CD4-positive, alpha-beta T cell treated with Interleukin-6 for 4 hours (primary cell): ENCODE measurements around the gene MTNR1A.
"Not testable (repeated sequence)": the region's sequence is repeated elsewhere in the genome, so short reads cannot be mapped to it uniquely, and the experiment has no call there.

Experiments used
- DNase-seq: peaks from one replicate; pipeline ENCODE4 v3.0.0-alpha.2; 2020; ENCODE audit warnings: mixed read lengths

MTNR1A gene

DNA sequence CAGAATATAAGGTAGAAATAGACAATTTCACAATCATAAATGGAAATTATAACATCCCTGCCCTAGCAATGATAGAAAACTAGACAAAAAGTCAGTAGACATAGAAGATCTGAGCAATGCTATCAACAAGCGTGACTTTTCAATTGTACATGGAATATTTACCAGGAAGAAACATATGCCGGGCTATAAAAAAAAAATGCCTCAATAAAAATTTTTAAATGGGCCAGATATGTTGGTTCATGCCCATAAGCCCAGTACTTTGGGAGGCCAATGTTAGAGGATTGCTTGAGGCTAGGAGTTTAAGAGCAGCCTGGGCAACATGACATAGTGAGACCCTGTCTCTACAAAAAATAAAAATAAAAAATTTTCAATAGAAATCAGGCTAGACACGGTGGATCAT, 5.3 kb upstream of the MTNR1A start:
- no peak for DNase-seq

DNA sequence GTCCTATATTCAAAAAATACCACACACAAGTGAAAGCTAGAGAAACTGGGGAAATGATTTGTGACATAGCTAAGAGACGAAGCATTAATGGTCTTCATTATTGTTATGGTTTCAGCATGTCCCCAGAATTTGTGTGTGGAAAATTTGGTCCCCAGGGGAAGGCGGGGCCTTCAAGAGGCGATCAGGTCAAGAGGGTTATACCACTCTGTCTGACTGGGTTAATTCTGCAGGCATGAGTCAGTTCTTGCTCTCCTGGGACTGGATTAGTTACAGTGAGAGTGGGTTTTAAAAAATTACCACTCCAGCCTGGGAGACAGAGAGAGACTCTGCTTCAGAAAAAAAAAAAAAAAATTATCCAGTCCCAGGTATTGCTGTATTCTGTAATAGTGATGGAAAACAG, 2.1 kb upstream of the MTNR1A start:
- no peak for DNase-seq

DNA sequence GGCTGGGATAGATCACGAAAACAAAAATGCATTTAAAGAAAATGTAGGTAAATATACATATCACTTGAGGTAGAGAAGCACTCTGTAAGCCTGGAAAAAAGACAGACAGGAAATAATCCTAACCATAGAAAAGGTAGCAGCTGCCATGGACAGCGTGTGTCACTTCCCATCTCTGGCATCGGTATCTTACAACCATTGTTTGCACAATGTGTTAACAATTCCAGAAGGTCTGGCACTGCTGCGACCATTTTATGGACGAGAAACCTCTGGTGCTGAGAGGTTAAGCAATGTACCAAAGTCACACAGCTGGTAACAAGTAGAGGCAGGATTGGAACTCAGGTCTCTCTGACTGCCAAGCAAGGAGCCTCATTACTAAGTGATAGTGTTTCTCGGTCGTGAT, 1.7 kb upstream of the MTNR1A start:
- no peak for DNase-seq

DNA sequence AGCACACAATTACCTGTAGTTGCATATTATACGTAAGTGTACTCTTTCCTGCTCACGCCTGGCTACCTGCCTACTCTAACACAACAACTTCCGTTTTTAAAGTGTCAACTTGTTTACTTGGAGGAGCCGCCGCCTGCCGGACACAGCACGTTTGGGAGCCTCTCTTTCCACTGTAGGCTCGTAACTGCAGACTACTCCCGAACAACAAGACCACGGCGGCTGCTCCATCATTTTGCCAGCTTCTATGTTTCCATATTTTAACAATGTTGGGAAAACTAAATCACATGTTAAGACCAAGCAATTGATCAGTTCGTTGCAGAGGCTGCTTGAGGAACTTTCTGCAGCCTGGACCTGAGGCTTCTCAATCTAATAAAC, 841 bp downstream of the MTNR1A start:
- no peak for DNase-seq

DNA sequence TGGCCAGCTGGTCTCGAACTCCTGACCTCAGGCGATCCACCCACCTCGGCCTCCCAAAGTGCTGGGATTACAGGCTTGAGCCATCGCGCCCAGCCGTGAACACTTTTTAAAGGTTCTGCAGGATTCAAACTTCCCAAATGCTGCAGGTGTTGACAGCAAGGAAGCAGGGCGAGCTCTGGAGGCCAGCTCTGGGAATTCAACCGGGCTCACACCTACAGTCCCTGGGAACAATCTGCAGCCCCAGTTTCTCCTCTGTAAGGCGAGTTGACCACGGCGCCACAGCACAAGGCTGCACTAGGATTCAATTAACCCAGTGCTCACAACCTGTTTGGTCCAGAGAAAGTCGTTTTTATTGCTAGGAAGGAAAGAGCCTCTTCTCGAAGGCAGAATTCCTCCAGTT, 1.6 kb downstream of the MTNR1A start:
- no peak for DNase-seq

DNA sequence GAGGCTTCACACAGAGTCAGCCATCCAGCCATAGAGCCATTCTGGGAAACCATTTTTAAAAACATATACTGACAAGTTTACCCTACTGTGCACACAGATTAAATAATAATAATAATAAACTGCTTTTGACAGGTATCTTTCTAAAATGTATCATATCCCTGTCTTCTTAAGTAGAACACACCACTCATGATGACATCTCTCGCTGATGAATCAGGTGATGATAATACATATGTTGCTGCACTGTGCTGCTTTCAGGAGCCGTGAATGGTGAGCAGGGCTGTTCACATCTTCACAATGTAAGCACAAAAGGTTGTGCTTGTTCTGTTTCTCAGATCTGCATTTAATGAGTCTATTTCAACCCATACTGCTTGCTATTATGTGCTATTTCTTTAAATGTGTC, 3.5 kb downstream of the MTNR1A start:
- no peak for DNase-seq

DNA sequence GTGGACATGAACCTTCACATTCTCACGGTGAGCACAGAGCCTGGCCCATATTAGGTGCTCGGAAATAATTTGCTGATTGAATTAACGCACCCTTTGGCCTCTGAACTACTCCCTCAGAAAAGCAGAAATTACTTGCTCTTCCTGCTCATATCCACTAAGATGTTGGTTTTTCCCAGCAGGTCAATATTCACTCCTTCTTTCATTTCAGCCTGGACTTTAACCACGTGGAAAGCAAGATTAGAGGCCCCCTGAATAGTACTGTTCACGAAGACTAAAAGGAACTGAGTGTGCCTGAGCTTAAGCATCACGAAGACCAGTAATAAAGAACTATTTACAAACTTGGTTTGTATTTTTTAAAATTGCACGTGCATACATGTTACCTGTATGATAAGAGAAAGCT, 9.9 kb downstream of the MTNR1A start:
- no peak for DNase-seq

DNA sequence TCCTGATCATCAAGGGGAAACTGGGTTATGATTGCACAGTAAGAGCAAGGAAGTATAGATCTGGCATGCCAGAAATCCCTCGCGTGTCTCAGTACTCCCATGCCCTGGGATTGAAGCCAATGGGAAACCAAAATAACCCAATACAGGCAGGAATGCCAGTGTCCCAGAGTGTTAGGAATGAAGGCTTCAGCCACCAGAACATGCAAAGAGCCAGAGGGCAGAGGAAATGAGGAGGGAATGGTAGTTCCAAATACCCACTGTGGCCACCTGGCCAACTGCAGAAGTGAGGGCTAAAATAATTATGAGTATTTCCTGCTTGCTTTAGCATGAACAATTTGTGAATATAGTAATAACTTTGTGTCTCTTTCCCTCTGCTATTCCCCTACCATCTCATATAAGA, 12.2 kb downstream of the MTNR1A start:
- DNase-seq, result no peak

DNA sequence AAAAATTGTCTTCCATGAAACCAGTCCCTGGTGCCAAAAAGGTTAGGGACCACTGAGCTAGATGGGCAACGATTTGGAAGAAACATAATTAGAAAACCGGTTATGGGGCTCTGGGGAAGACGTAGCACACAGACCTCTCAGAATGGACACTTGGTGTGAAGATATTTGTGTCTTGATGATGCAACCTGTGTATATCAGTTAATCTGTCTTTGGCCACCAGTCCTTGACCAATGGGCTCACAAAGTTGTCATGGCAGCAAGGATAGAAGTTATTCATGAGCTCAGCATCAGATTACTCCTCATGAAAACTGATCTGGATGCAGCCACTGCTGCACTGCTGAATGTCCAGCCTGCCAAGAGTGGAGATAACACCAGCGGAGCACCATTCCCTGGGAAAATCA, 13.6 kb downstream of the MTNR1A start:
- DNase-seq, result no peak

DNA sequence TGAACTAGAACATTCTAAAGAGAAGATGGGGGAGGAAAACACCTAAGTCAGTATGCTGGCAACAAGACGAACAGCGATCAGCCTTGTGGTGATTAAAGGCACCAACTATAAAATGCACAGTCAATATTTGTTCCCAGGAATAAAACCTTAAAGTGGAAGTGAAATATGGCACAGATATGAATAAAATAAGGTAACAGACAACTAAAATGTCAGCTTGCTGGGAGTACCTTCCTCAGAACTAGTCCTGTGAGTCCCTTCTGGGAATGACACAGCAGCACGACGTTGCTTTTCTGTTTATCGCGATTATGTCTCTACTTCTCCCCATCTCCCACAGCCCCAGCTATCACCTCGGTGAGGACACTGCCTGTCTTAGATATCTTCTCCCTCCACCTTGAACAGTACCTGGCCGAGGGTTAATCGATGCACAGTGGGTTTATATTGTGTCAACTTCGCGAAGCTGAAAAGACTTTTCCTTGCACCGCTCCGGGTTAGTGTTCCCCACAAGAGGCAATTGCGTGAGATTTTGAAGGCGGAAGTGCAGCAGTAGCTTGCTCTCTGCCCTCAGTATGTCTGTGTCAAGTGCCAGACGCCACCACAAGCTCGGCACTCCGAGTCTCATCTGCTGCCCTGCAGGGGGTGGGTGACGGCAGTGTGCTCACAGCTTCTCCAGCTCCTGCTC, 17.4 kb downstream of the MTNR1A start:
- DNase-seq, result no peak

DNA sequence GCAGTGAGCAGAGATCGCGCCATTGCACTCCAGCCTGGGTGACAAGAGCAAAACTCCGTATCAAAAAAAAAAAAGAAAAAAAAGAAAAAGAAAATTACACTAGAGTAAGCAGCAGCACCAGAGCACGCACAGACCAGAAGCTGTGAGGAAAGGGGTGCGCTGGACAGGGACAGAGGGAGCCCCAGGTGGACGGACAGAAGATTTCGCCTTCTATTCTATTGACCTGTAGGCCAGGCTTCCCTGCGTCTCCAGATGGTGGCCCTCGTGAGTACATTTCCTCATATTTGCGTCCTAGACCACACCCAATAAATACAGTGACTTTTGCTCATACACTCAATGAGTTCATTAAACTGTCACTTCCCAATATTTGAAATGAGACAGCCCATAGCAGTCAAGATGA, 19.1 kb downstream of the MTNR1A start:
- no peak for DNase-seq

DNA sequence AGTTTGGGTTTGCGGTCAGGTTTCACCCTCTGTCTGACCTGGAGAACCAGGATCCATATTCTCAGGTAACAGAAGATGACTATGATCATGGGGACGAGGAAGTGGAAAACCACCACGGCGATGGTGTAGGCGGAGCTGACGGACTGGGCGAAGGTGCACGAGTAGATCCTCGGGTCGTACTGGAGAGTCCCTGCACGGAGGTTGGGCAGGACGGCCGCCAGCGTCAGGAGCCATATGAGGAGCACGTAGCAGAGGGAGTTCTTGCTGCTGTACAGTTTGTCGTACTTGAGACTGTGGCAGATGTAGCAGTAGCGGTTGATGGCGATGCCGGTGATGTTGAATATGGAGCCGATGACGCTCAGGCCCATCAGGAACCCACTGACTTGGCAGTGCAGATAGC, 21.3 kb downstream of the MTNR1A start:
- no peak for DNase-seq

DNA sequence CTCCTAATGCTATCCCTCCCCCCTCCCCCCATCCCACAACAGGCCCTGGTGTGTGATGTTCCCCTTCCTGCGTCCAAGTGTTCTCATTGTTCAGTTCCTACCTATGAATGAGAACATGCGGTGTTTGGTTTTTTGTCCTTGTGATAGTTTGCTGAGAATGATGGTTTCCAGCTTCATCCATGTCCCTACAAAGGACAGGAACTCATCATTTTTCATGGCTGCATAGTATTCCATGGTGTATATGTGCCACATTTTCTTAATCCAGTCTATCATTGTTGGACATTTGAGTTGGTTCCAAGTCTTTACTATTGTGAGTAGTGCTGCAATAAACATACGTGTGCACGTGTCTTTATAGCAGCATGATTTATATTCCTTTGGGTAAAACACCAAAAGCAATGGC, 31.4 kb downstream of the MTNR1A start:
- DNase-seq, result not testable (repeated sequence)

DNA sequence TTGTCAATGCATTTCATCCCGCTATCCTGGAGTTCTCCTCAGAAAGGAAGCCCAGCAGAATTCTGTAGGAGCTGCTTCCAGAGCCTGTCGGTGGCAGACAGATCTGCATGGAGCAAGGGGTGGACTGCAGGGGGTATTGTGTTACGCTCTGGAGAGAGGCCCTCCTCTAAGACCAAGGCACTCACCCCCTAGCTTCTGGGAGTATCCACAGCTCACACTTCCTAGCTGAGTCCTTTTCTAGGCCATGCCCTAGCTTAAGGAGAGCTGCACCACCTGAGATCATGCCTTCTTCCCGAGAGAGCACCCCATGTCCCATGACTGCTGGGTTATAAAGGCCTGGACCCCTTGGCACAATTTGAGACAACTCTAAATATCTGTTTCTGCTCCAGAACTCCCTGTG, 39.1 kb downstream of the MTNR1A start:
- DNase-seq, result no peak

DNA sequence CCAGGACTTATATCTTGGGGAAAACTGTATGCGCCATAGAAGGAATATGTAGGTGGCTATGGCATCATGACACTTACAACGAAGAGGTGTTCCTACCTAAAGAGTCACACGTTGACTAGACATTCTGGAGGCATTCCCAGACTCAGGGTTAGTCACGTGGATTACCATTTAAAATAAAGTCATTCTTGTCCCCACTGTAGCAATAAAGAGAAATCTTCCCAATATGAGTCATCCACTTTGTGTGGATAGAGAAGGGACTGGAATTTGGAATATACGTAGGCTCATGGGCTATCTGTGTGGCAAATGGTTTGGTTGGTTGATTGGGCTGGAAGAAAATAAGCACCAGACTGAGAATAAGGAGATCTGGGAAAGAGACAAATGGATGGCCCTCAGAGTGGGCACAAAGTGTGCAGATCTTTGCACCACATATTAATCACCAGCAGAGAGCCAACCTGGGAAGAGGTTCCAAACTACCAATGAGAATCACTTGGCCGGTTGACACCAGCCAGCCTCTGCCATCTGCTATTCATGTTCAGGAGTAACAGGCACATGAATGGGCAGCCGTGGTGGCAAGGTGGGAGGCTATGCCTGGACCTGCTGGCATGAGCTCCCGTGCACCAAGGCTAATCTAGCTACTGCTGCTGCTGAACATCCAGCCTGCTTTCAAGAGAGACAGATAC, 41.0 kb downstream of the MTNR1A start:
- no peak for DNase-seq

DNA sequence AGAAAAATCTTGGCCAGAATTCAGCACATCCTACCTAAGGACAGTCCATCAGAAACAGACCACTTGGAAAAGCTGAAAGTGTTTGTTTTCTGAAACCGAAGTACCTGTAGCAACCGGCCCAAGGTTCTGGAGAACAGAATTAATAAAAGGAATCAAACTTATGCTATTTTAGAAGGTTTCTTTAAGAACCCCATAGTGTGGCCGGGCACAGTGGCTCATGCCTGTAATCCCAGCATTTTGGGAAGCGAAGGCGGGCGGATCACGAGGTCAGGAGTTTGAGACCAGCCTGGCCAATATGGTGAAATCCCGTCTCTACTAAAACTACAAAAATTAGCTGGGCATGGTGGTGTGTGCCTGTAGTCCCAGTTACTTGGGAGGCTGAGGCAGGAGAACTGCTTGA, 50.6 kb downstream of the MTNR1A start:
- DNase-seq, result not testable (repeated sequence)

DNA sequence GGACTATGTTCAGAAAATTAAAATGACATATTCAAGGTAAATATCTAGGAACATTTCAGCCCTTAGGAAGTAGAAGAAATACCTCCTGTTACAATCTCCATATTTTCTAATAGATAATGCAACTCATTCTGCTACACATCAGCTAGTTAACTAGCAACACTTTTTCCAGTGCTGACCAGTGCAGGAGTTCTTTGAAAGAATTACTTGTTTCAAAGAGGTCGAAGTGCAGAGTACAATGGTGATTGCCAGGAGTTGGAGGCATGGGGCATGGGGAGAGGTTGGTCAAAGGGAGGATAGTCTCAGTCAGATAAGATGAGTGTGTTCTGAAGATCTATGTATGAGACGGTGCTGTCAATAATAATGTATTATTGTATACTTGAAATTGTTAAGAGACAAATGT, 53.1 kb downstream of the MTNR1A start:
- DNase-seq, result no peak

DNA sequence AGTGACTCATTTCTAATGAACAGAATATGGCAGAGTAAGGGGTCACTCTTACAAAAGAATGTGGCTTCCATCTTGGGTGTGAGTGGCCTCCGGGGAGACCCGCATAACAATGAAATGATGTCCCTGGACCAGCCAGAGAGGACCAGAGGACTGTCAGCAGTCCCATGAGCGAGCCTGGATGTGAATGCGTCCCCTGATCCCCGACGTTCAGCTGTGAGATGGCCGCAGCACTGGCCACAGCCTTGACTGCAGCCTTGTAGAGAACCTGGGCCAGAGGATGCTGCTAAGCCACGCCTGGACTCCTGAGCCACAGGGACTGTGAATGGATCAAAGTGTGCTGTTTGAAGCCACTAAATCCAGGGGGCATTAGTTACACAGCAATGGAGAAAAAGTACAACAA, 53.8 kb downstream of the MTNR1A start:
- no peak for DNase-seq

DNA sequence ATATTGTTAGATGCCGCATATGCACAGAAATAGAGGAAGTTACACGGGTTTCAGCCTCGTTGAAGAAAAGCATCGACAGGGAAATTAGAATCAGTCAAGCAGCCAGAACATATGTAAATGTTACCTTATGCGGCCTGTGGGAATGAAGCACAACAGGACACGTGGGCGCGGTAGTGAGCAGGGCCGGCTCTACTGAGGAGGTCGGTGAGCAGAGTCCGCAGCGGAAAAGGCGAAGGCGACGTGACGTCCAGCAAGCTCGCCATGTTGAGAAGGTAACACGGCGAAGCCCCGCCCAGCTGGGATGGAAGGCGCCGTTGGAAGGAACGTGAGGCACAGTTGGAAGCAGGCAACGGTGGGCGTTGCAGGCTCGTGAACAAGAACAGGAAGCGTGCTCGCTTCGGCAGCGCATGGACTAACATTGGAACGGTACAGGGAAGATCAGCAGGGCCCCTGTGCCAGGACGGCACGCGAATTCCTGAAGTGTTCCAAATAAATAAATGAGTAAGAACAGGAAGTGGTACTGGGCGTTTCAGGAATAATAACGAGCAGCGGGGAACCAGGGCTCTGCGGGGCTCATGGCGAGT, 54.6 kb downstream of the MTNR1A start:
- no peak for DNase-seq

DNA sequence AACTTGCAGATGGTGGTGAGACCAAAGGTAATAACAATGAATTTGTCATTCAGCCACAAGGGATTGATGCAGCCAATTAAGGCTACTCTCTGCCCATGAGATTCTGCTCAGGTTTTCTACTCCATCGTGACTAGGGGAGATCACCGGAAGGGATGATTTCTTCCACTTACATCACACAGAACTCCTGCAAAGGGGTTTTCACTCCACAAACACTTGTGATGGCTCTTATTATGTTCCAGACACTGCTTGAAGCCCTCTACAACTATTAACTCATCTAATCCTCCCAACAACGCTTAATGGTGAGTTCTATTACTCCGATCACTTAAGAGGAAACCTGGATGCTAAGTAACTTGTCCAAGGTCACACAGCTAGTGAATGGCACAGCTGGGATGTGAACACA, 55.9 kb downstream of the MTNR1A start:
- DNase-seq, result no peak

DNA sequence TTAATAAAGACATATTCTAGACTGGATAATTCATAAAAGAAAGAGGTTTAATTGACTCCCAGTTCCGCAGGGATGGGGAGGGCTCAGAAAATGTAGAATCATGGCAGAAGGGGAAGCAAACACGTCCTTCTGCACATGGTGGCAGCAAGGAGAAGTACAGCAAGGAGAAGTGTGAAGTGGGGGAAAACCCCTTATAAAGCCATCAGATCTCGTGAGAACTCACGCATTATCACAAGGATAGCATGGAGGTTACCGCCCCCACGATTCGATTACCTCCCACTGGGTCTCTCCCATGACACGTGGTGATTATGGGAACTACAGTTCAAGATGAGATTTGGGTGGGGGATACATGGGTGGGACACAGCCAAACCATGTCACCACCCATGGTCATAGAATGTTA, 58.3 kb downstream of the MTNR1A start:
- no peak for DNase-seq

DNA sequence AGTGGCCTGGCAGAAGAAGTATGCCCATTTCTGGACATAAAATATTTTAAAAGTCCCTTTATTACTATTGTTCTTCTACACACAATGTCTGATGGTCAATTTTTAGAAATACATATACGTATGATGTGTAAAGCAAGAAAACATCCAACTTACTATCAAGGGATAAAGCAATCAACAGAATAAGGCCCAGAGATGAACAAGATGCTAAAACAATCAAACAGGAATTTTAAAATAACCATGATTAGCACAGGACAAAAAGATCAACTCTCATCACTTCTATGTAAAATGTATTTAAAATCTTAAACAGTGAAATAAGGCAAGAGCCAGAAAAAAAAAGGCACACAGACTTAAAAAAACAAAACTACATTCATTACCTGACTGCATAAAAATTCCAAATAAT, 60.9 kb downstream of the MTNR1A start:
- no peak for DNase-seq

DNA sequence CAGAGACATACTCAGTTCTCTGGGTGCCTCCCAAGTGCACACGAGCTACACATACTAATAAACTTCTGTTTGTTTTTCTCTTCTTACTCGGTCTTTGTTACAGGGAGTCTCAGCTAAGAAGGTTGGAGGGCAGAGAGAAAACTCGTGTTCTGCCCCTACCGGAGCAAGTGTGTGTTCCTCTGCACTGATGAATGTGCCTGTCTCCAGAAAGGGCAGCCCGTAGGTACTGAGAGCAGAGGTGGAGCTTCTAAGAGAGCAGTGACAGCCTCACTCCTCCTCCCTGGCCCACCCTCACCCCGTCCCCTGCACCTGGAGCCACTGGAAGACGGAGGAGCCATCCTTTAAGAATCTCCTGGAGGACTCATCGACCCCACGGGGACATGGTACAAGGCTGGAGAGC, 67.6 kb downstream of the MTNR1A start:
- DNase-seq, result no peak

DNA sequence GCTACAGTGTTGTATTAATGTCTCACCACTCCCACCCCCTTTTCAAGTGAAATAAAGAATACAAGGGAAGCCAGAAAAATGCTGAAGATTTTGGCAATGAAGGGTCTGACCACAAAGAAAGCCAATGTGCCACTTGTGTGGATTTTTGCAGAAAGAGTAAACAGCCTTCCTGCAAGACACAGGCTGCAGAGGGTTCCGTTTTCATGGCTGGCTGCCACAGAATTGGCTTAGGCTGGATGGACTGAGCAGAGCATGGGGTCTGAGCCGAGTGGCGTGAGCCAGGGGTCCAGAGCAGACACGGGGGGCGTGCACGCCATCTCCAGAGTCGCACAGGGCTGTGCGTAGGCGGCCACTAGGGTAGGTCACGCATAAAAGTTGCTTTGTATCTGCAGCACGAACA, 69.2 kb downstream of the MTNR1A start:
- DNase-seq, result no peak

DNA sequence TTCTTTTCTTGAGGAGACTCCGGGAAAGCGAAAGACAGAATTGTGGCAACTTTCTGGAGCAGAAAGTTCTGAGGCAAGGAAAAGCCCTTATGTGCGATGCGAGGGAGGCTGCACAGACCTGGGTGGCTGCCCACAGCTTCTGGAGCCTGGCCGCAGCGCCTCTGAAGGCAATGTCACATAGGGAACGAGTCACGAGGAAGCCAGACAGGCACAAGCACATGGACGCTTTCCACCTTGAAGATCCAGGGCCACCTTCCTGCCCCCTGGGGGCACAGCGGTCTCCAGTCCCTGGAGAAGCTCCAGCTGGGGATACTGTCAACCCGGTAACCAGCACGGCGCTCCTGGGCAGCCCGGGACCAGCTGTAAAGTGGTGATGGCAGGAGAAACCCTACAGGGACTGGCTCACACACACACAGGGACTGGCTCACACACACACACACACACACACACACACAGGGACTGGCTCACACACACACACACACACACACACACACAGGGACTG, 69.8 kb downstream of the MTNR1A start:
- DNase-seq, result no peak
